H9 (cell line): ENCODE data around the gene CFAP97. TPM values are rescaled to one million over a fixed set of nuclear protein-coding genes. Genes with fewer than 3 reads are reported as not detected.

Experiments
- DNase-seq: peaks from one replicate; pipeline ENCODE4 v3.0.0-alpha.2; 2017
- H2AFZ ChIP-seq: one replicate; pipeline ENCODE4 v1.6.1; 2013; ENCODE audit warnings: mild to moderate bottlenecking, low read length, control low read depth, moderate library complexity
- H2AK5ac ChIP-seq: 2 replicates; pipeline ENCODE4 v1.6.1; 2013; ENCODE audit warnings: low read length, control low read depth, mixed read lengths; ENCODE audit not compliant: insufficient read length
- H2BK120ac ChIP-seq: one replicate; pipeline ENCODE4 v1.6.1; 2013; ENCODE audit warnings: low read depth, mild to moderate bottlenecking, low read length, control low read depth, inconsistent platforms; ENCODE audit not compliant: poor library complexity, severe bottlenecking
- H2BK12ac ChIP-seq: 2 replicates; pipeline ENCODE4 v1.6.1; 2013; ENCODE audit warnings: low read length, control low read depth, mixed read lengths, low read depth; ENCODE audit not compliant: insufficient read length
- H2BK15ac ChIP-seq: 2 replicates; pipeline ENCODE4 v1.6.1; 2013; ENCODE audit warnings: low read depth, low read length, control low read depth
- H2BK20ac ChIP-seq: one replicate; pipeline ENCODE4 v1.6.1; 2013; ENCODE audit warnings: low read depth, mild to moderate bottlenecking, low read length, control low read depth, inconsistent platforms; ENCODE audit not compliant: poor library complexity, severe bottlenecking
- H2BK5ac ChIP-seq: 2 replicates; pipeline ENCODE4 v1.6.1; 2013; ENCODE audit warnings: low read length, control low read depth, mixed read lengths; ENCODE audit not compliant: insufficient read length
- H3K14ac ChIP-seq: 2 replicates; pipeline ENCODE4 v1.6.1; 2013; ENCODE audit warnings: low read length, control low read depth; ENCODE audit not compliant: insufficient read depth
- H3K18ac ChIP-seq: 2 replicates; pipeline ENCODE4 v1.6.1; 2013; ENCODE audit warnings: low read depth, mild to moderate bottlenecking, mixed read lengths, low read length, control low read depth; ENCODE audit not compliant: insufficient read length
- H3K23ac ChIP-seq: 2 replicates; pipeline ENCODE4 v1.6.1; 2013; ENCODE audit warnings: low read length, control low read depth, mixed read lengths, low read depth; ENCODE audit not compliant: insufficient read length
- H3K23me2 ChIP-seq: 2 replicates; pipeline ENCODE4 v1.6.1; 2013; ENCODE audit warnings: low read depth, mild to moderate bottlenecking, mixed read lengths, low read length, control low read depth; ENCODE audit not compliant: insufficient read length, poor library complexity, severe bottlenecking
- H3K27ac ChIP-seq: 2 replicates; pipeline ENCODE4 v1.5.1; 2013; ENCODE audit warnings: low read length, control low read depth, mixed read lengths, low read depth; ENCODE audit not compliant: insufficient read length
- H3K27me3 ChIP-seq: 2 replicates; pipeline ENCODE4 v1.6.1; 2013; ENCODE audit warnings: low read length, control low read depth, inconsistent platforms; ENCODE audit not compliant: insufficient read depth
- H3K4ac ChIP-seq: 2 replicates; pipeline ENCODE4 v1.6.1; 2013; ENCODE audit warnings: low read depth, mild to moderate bottlenecking, control low read depth, inconsistent platforms, low read length, moderate library complexity
- H3K4me1 ChIP-seq: 2 replicates; pipeline ENCODE4 v1.6.1; 2013; ENCODE audit warnings: low read length, control low read depth, inconsistent platforms; ENCODE audit not compliant: insufficient read depth
- H3K4me2 ChIP-seq: 2 replicates; pipeline ENCODE4 v1.6.1; 2013; ENCODE audit warnings: low read length, control low read depth, mixed read lengths; ENCODE audit not compliant: insufficient read length, insufficient read depth
- H3K56ac ChIP-seq: 2 replicates; pipeline ENCODE4 v1.6.1; 2013; ENCODE audit warnings: low read depth, mild to moderate bottlenecking, mixed read lengths, low read length, control low read depth; ENCODE audit not compliant: insufficient read length
- H3K79me1 ChIP-seq: 2 replicates; pipeline ENCODE4 v1.6.1; 2013; ENCODE audit warnings: low read depth, mild to moderate bottlenecking, moderate library complexity, low read length, control low read depth, inconsistent platforms; ENCODE audit not compliant: insufficient read depth, poor library complexity, severe bottlenecking
- H3K79me2 ChIP-seq: 2 replicates; pipeline ENCODE4 v1.6.1; 2013; ENCODE audit warnings: low read length, control low read depth, inconsistent platforms; ENCODE audit not compliant: insufficient read depth
- H3K9ac ChIP-seq: 2 replicates; pipeline ENCODE4 v1.6.1; 2013; ENCODE audit warnings: low read length, control low read depth, mixed read lengths; ENCODE audit not compliant: insufficient read length; ENCODE audit errors: extremely low read depth
- H3K9me3 ChIP-seq: one replicate; pipeline ENCODE4 v1.6.1; 2013; ENCODE audit warnings: low read depth, low read length, inconsistent platforms; ENCODE audit not compliant: control insufficient read depth
- H3T11ph ChIP-seq: one replicate; pipeline ENCODE4 v1.6.1; 2013; ENCODE audit warnings: mild to moderate bottlenecking, low read length, control low read depth, inconsistent platforms
- H4K20me1 ChIP-seq: one replicate; pipeline ENCODE4 v1.6.1; 2013; ENCODE audit not compliant: control insufficient read depth, insufficient read length, insufficient read depth
- H4K5ac ChIP-seq: 2 replicates; pipeline ENCODE4 v1.6.1; 2013; ENCODE audit warnings: low read depth, mild to moderate bottlenecking, mixed read lengths, low read length, control low read depth; ENCODE audit not compliant: insufficient read length
- H4K8ac ChIP-seq: replicated peaks from 2 replicates; pipeline ENCODE4 v1.6.1; 2013; ENCODE audit warnings: low read length, control low read depth, mixed read lengths, low read depth; ENCODE audit not compliant: insufficient read length
- H4K91ac ChIP-seq: 2 replicates; pipeline ENCODE4 v1.6.1; 2013; ENCODE audit warnings: low read depth, mild to moderate bottlenecking, moderate library complexity, mixed read lengths, low read length, control low read depth; ENCODE audit not compliant: insufficient read length
- H3K27ac Mint-ChIP-seq, 3 experiments: 2 replicates in 2 of 3; 3 replicates in 1 of 3; pipeline ENCODE4 v1.8.0; 2020 to 2021; ENCODE audit warnings: mixed read lengths in 3 of 3, mild to moderate bottlenecking in 1 of 3, moderate library complexity in 1 of 3
- H3K27me3 Mint-ChIP-seq: 2 replicates; pipeline ENCODE4 v1.8.0; 2021; ENCODE audit warnings: low read depth, mild to moderate bottlenecking, moderate library complexity, mixed read lengths
- H3K36me3 Mint-ChIP-seq, 3 experiments: 2 replicates in 2 of 3; 3 replicates in 1 of 3; pipeline ENCODE4 v1.8.0; 2020 to 2021; ENCODE audit warnings: low read depth in 3 of 3, mixed read lengths in 3 of 3; ENCODE audit not compliant: insufficient read depth in 1 of 3
- H3K4me1 Mint-ChIP-seq, 2 experiments: 2 replicates each; pipeline ENCODE4 v1.8.0; 2020; ENCODE audit warnings: mixed read lengths in 2 of 2
- H3K4me3 Mint-ChIP-seq, 2 experiments: 2 replicates in 1 of 2; 3 replicates in 1 of 2; pipeline ENCODE4 v1.8.0; 2020 to 2021; ENCODE audit warnings: mild to moderate bottlenecking in 2 of 2, mixed read lengths in 2 of 2, moderate library complexity in 1 of 2
- H3K9me3 Mint-ChIP-seq, 2 experiments: 2 replicates in 1 of 2; 3 replicates in 1 of 2; pipeline ENCODE4 v1.8.0; 2020; ENCODE audit warnings: mild to moderate bottlenecking in 2 of 2, mixed read lengths in 2 of 2, moderate library complexity in 1 of 2
- CTCF ChIP-seq: fragments of 200-600 bp; sonication (generic); conservative IDR thresholded peaks from 3 replicates; pipeline ENCODE4 v1.8.0; 2021; ENCODE audit warnings: antibody characterized with exemption, mild to moderate bottlenecking
- WGBS: extraction: QIAGEN DNeasy Blood & Tissue Kit; methylation state at CpG from one replicate; pipeline ENCODE4 v1.1.7; 2013; ENCODE audit warnings: missing lambda C conversion rate, low lambda C conversion rate, mixed read lengths; ENCODE audit not compliant: insufficient read length; ENCODE audit errors: extremely low coverage; 5-methylcytosine and 5-hydroxymethylcytosine counted together
- total RNA-seq: library from RNA; stranded (reverse); gene quantifications from 2 replicates; pipeline ENCODE4 v1.2.1, GENCODE V29; 2021

CFAP97 gene
- total RNA-seq, 1 experiment from 2014 or later: 39.3 TPM

GRCh38 chr4:185128272-185129119 lies 75.3 kb downstream of the CFAP97 start:
- Histone ChIP-seq H3K56ac (no peak overlapping the region), H3K9ac (no peak overlapping the region), H3K27ac (no peak overlapping the region), H3K27me3 (peaks cover 8% of the 10 kb centered on the region; the same call in 1 of the 2 replicates), H4K5ac (no peak overlapping the region), H3K9me3 (no peaks in the 10 kb centered on the region), H4K8ac (no peak overlapping the region), H2BK12ac (no peak overlapping the region), H3K4ac (no peak overlapping the region), H3K14ac (peak overlapping the region; percentile 10; the same call in 1 of the 2 replicates), H3K79me1 (no peaks in the 10 kb centered on the region), H2BK5ac (no peak overlapping the region), H3K4me1 (no peaks in the 10 kb centered on the region; the same call in 1 of the 2 replicates), H3K23me2 (peaks cover 16% of the 10 kb centered on the region), H3K4me2 (peak overlapping the region; percentile 82), H2BK20ac (no peak overlapping the region), H4K20me1 (no peaks in the 10 kb centered on the region), H2BK120ac (no peak overlapping the region), H3K18ac (peak overlapping the region; percentile 6), H3T11ph (no peak overlapping the region), H2BK15ac (no peak overlapping the region), H2AK5ac (no peak overlapping the region), H3K23ac (no peak overlapping the region), H2AFZ (no peak overlapping the region), H3K79me2 (no peaks in the 10 kb centered on the region), H4K91ac (no peak overlapping the region)
- Mint-ChIP-seq H3K9me3 (peaks cover 5 to 6% of the 10 kb centered on the region in 2 experiments; a peak in 4 of 5 replicates), H3K4me1 (peaks cover 9 to 10% of the 10 kb centered on the region in 2 experiments), H3K27ac (no peak overlapping the region; a peak in 1 of 7 replicates), H3K27me3 (peaks cover 28% of the 10 kb centered on the region), H3K36me3 (peaks cover 2 to 9% (median 4%) of the 10 kb centered on the region in 3 experiments; a peak in 4 of 7 replicates), H3K4me3 (peak overlapping the region; percentile 72 to 83)
- TF ChIP-seq CTCF: peak; percentile 48
- DNase-seq: peak; percentile 70
- no CpG with 5 or more reads among the region's 74 CpGs for WGBS
